K562 (cell line): ENCODE data around the gene PCDHGA8. TPM values are rescaled to one million over a fixed set of nuclear protein-coding genes. Genes with fewer than 3 reads are reported as not detected.

Experiments
- ATAC-seq: fragments of 200-7000 bp; cut with Tn5 transposase; 3 replicates; pipeline ENCODE4 v1.9.1; 2020; ENCODE audit warnings: moderate library complexity
- BruUV-seq: library from RNA; stranded (reverse); fragments of 400-500 nt; replicated peaks from 2 replicates; lab custom pipeline; 2021; lab: Mats Ljungman, UMichigan
- CTCF ChIA-PET: fragments of 300-600 bp; formaldehyde crosslinking; extraction: SDS; loops from one replicate; lab custom pipeline; 2021; ENCODE audit warnings: low intra/inter-chr PET ratio; lab: Yijun Ruan, JAX
- POLR2A ChIA-PET: fragments of 300-600, 350-650 bp; sonication (Branson Sonifier 250); formaldehyde crosslinking; extraction: SDS; loops from one replicate; lab custom pipeline; 2021; ENCODE audit warnings: antibody characterized with exemption, inconsistent platforms; lab: Yijun Ruan, JAX
- DNase-seq, 4 experiments: peaks; one replicate each; pipeline versions ENCODE4 v3.0.0 to v3.0.0-alpha.2; 2011 to 2018; ENCODE audit warnings: low spot score in 3 of 4, mixed read lengths in 3 of 4; ENCODE audit errors: extremely low read depth in 1 of 4
- FAIRE-seq: peaks from 2 replicates; lab custom pipeline; 2011; peaks lifted over from hg19 to GRCh38; lab: Jason Lieb, UNC
- H2AFZ ChIP-seq: 2 replicates; pipeline ENCODE4 v1.6.0; 2011; ENCODE audit warnings: low read depth, low read length, control low read depth, inconsistent platforms
- H3K27ac ChIP-seq: fragments of 200-600 bp; 3 replicates; pipeline ENCODE4 v1.8.0; 2011; ENCODE audit warnings: low read depth, mild to moderate bottlenecking, control low read depth, inconsistent platforms, low read length, moderate library complexity, mixed read lengths; ENCODE audit errors: extremely low read depth
- H3K27me3 ChIP-seq, 2 experiments: fragments of 300-600 bp in 1 of 2; 2 replicates in 1 of 2; 3 replicates in 1 of 2; pipeline versions ENCODE4 v1.6.0 to v1.8.0; 2011; ENCODE audit warnings: inconsistent platforms in 2 of 2, low read length in 2 of 2, mild to moderate bottlenecking in 1 of 2, mixed read lengths in 1 of 2, moderate library complexity in 1 of 2; ENCODE audit not compliant: control insufficient read depth in 2 of 2, insufficient read depth in 2 of 2
- H3K36me3 ChIP-seq: fragments of 300-600 bp; 3 replicates; pipeline ENCODE4 v1.8.0; 2011; ENCODE audit warnings: mild to moderate bottlenecking, low read length, inconsistent platforms; ENCODE audit not compliant: control insufficient read depth, insufficient read depth
- H3K4me1 ChIP-seq, 2 experiments: fragments of 200-600 bp in 1 of 2; replicated peaks in 1 of 2; 2 replicates in 1 of 2; 3 replicates in 1 of 2; pipeline versions ENCODE4 v1.5.1 to v1.8.0; 2011; ENCODE audit warnings: inconsistent platforms in 2 of 2, low read length in 2 of 2, mild to moderate bottlenecking in 1 of 2, mixed read lengths in 1 of 2, moderate library complexity in 1 of 2; ENCODE audit not compliant: control insufficient read depth in 2 of 2, insufficient read depth in 2 of 2
- H3K4me2 ChIP-seq: 2 replicates; pipeline ENCODE4 v1.6.1; 2011; ENCODE audit warnings: low read length, control low read depth, inconsistent platforms, mixed read lengths; ENCODE audit not compliant: insufficient read depth
- H3K4me3 ChIP-seq: fragments of 200-600 bp; sonication (generic), shearing (Covaris generic); 2 replicates; pipeline ENCODE4 v1.5.1; 2016; ENCODE audit warnings: control low read depth, inconsistent platforms
- H3K79me2 ChIP-seq: fragments of 200-600 bp; 3 replicates; pipeline ENCODE4 v1.8.0; 2011; ENCODE audit warnings: low read length, inconsistent platforms; ENCODE audit not compliant: control insufficient read depth, insufficient read depth
- H3K9ac ChIP-seq, 2 experiments: 2 replicates each; pipeline versions ENCODE4 v1.6.0 to v1.6.1; 2011; ENCODE audit warnings: low read depth in 2 of 2, low read length in 2 of 2, control low read depth in 1 of 2, inconsistent platforms in 1 of 2, mild to moderate bottlenecking in 1 of 2, mixed read lengths in 1 of 2; ENCODE audit not compliant: insufficient read depth in 1 of 2
- H3K9me1 ChIP-seq: one replicate; pipeline ENCODE4 v1.6.0; 2011; ENCODE audit warnings: inconsistent platforms, mild to moderate bottlenecking, low read length, moderate library complexity; ENCODE audit not compliant: control insufficient read depth, insufficient read depth
- H3K9me3 ChIP-seq: replicated peaks from 2 replicates; pipeline ENCODE4 v1.5.1; 2011; ENCODE audit warnings: low read depth, low read length, inconsistent platforms; ENCODE audit not compliant: control insufficient read depth, insufficient read depth
- H4K20me1 ChIP-seq: replicated peaks from 2 replicates; pipeline ENCODE4 v1.6.1; 2011; ENCODE audit warnings: low read length, inconsistent platforms, mixed read lengths; ENCODE audit not compliant: control insufficient read depth, insufficient read depth
- ESRRA ChIP-seq: fragments of 450-650 bp; IDR thresholded peaks from 2 replicates; pipeline ENCODE4 v1.6.1; 2014; ENCODE audit warnings: low read depth, mild to moderate bottlenecking, moderate library complexity, borderline replicate concordance
- ETV6 ChIP-seq, 3 experiments: fragments of 150-350 bp in 1 of 3; sonication (generic) in 1 of 3; formaldehyde crosslinking in 1 of 3; IDR thresholded peaks; 2 replicates each; pipeline versions ENCODE4 v1.6.1 to v1.8.0; 2014 to 2022; ENCODE audit warnings: borderline replicate concordance in 2 of 3, low read depth in 2 of 3, antibody characterized with exemption in 1 of 3, low read length in 1 of 3, mild to moderate bottlenecking in 1 of 3, missing genetic modification reagents in 1 of 3
- MAFF ChIP-seq: IDR thresholded peaks from 2 replicates; pipeline ENCODE4 v1.6.1; 2012; ENCODE audit warnings: low read length, improper control_type of control experiment
- MEIS2 ChIP-seq: fragments of 450-650 bp; IDR thresholded peaks from 2 replicates; pipeline ENCODE4 v1.6.1; 2014; ENCODE audit warnings: mild to moderate bottlenecking; ENCODE audit not compliant: partially characterized antibody
- SMARCE1 ChIP-seq: fragments of 450-650 bp; IDR thresholded peaks from 2 replicates; pipeline ENCODE4 v1.7.1; 2016; ENCODE audit warnings: mild to moderate bottlenecking
- SMC3 ChIP-seq: conservative IDR thresholded peaks from 2 replicates; pipeline ENCODE4 v1.6.1; 2011; ENCODE audit warnings: low read depth, low read length, improper control_type of control experiment; ENCODE audit not compliant: insufficient read depth
- ZNF12 ChIP-seq: sonication (generic); formaldehyde crosslinking; IDR thresholded peaks from 2 replicates; pipeline ENCODE4 v1.4.0; 2020; ENCODE audit warnings: mild to moderate bottlenecking, missing genetic modification reagents
- ZNF23 ChIP-seq: fragments of 250-450 bp; sonication (Bioruptor Pico); IDR thresholded peaks from 2 replicates; pipeline ENCODE4 v1.4.0; 2020; ENCODE audit warnings: mild to moderate bottlenecking
- WGBS: fragments of 100-300 bp; shearing (Covaris generic); methylation state at CpG from one replicate; pipeline ENCODE4 v1.1.6; 2016; ENCODE audit warnings: low coverage, mixed read lengths; ENCODE audit not compliant: insufficient coverage; ENCODE audit errors: missing lambda C conversion rate; 5-methylcytosine and 5-hydroxymethylcytosine counted together
- in situ Hi-C: fragments of 300-500 bp; cut with MboI; formaldehyde crosslinking; loops from 4 replicates; pipeline ENCODE4 v1.15.0; 2018; ENCODE audit warnings: inconsistent platforms, mixed read lengths
- intact Hi-C: fragments of 100-400 bp; cut with micrococcal nuclease; formaldehyde crosslinking; loops from 2 replicates; pipeline ENCODE4 v1.14.2; 2022
- polyA plus RNA-seq, 8 experiments: library from polyadenylated mRNA; depleted of rRNA in 4 of 8; stranded (reverse) in 5 of 8; unstranded in 3 of 8; fragments of >200 nt; fragmentation: Nextera tagmentation in 2 of 8; fragmentation: Illumina TruSeq in 1 of 8; extraction: Ambion mirVana in 2 of 8; extraction: Trizol in 1 of 8; gene quantifications; 2 replicates each; pipeline versions ENCODE4 v1.2.1 to v1.2.3, GENCODE V29; 2011 to 2014; ENCODE audit warnings: inconsistent platforms in 1 of 8, missing spikeins in 1 of 8
- total RNA-seq, 7 experiments: library from RNA; depleted of rRNA in 6 of 7; stranded (reverse); fragments of >200 nt in 6 of 7; fragmentation: Illumina TruSeq in 2 of 7; extraction: Trizol in 2 of 7; gene quantifications; 2 replicates each; pipeline versions ENCODE4 v1.2.1 to v1.2.3, GENCODE V29; 2011 to 2021; ENCODE audit warnings: low replicate concordance in 1 of 7
- TF ChIP-seq, protein P1 (sequence below): sonication (generic); formaldehyde crosslinking; IDR thresholded peaks from 2 replicates; pipeline ENCODE4 v1.8.1; 2023; ENCODE audit warnings: mild to moderate bottlenecking, missing genetic modification reagents, moderate library complexity
- TF ChIP-seq, protein P2 (sequence below): fragments of 250-450 bp; sonication (Bioruptor Pico); IDR thresholded peaks from 2 replicates; pipeline ENCODE4 v1.8.0; 2022; ENCODE audit warnings: moderate library complexity, mild to moderate bottlenecking, inconsistent platforms
- TF ChIP-seq, protein P3 (sequence below): fragments of 450-650 bp; formaldehyde crosslinking; IDR thresholded peaks from 2 replicates; pipeline ENCODE4 v1.4.0; 2022; ENCODE audit warnings: mild to moderate bottlenecking, moderate library complexity

PCDHGA8 gene
- total and polyA plus RNA-seq, 9 of the 15 experiments (the other 6 are each of a cell fraction or from before 2014, with no cell fraction given): 0.04 to 0.11 (median 0.07) TPM; not detected in 2

GRCh38 chr5:141359790-141360426 lies 32.5 kb upstream of the PCDHGA8 start, which contains the start of gene PCDHGB2 (continued):
- TF ChIP-seq MEIS2 (no peak), SMC3 (0 out of 2 replicates have a peak, but pooled peaks have one; percentile 4)

DNA sequence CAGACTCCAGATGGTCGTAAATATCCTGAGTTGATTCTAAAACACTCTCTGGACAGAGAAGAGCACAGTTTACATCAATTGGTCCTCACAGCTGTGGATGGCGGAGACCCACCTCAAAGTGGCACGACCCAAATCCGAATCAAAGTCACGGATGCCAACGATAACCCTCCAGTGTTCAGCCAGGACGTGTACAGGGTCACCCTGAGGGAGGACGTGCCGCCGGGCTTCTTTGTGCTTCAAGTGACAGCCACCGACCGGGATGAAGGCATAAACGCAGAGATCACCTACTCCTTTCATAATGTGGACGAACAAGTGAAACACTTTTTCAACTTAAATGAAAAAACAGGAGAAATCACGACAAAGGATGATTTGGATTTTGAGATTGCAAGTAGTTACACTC lies 31.7 kb upstream of the PCDHGA8 start:
- BruUV-seq: no TSS peak
- ChIA-PET POLR2A (no interaction called here), CTCF (interaction anchor here (0.7 to 2.3 kb wide), 3 partner anchors 197 to 254 kb away, joined by 3 to 12 read pairs (median 4); no protein-coding TSS in a partner anchor)
- WGBS: 2% methylated on average over 15 of the region's 15 CpGs
- TF ChIP-seq MAFF (no peak), ETV6 (IDR thresholded peaks at IDR 0.05; ENCODE audit: borderline replicate concordance in 1 of 2, low read depth in 2 of 2, low read length in 1 of 2) (no peak), ETV6 (CRISPR knock-in tag; IDR thresholded peaks at IDR 0.05; ENCODE audit: borderline replicate concordance) (no peak), ZNF23 (no peak), ESRRA (no peak), ZNF12 (CRISPR knock-in tag) (no peak), SMARCE1 (no peak)
- TF ChIP-seq, protein P1, sequence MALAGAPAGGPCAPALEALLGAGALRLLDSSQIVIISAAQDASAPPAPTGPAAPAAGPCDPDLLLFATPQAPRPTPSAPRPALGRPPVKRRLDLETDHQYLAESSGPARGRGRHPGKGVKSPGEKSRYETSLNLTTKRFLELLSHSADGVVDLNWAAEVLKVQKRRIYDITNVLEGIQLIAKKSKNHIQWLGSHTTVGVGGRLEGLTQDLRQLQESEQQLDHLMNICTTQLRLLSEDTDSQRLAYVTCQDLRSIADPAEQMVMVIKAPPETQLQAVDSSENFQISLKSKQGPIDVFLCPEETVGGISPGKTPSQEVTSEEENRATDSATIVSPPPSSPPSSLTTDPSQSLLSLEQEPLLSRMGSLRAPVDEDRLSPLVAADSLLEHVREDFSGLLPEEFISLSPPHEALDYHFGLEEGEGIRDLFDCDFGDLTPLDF (CRISPR knock-in tag): no peak
- TF ChIP-seq, protein P2, sequence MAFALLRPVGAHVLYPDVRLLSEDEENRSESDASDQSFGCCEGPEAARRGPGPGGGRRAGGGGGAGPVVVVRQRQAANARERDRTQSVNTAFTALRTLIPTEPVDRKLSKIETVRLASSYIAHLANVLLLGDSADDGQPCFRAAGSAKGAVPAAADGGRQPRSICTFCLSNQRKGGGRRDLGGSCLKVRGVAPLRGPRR (CRISPR knock-in tag): no peak
- TF ChIP-seq, protein P3, sequence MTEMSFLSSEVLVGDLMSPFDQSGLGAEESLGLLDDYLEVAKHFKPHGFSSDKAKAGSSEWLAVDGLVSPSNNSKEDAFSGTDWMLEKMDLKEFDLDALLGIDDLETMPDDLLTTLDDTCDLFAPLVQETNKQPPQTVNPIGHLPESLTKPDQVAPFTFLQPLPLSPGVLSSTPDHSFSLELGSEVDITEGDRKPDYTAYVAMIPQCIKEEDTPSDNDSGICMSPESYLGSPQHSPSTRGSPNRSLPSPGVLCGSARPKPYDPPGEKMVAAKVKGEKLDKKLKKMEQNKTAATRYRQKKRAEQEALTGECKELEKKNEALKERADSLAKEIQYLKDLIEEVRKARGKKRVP (CRISPR knock-in tag): no peak
- in situ Hi-C loops (no loop called here), intact Hi-C loops (no loop called here)
- DNase-seq (no peak), FAIRE-seq (no peak), ATAC-seq (no peak)
- Histone ChIP-seq H3K36me3 (no peaks in the 10 kb centered on the region), H3K27me3 (peaks cover 6 to 35% of the 10 kb centered on the region in 2 experiments; a peak in 4 of 5 replicates), H3K79me2 (no peaks in the 10 kb centered on the region), H3K4me3 (no peak overlapping the region), H3K4me2 (no peak overlapping the region), H3K27ac (no peak overlapping the region), H3K4me1 (peaks cover 2 to 12% of the 10 kb centered on the region in 2 experiments; a peak in 3 of 5 replicates), H3K9ac (no peak overlapping the region), H4K20me1 (no peaks in the 10 kb centered on the region), H3K9me1 (no peaks in the 10 kb centered on the region), H2AFZ (0 out of 2 replicates have a peak overlapping the region, but pooled peaks have one; percentile 27), H3K9me3 (no peaks in the 10 kb centered on the region; the same call in 1 of the 2 replicates)
